AG10803 (cell line): Measurements from ENCODE around the gene DPP6.

ENCODE experiments used
- DNase-seq: peaks from one replicate; pipeline ENCODE4 v3.0.0; 2010; ENCODE audit warnings: low read depth
- H3K4me3 ChIP-seq: 2 replicates; pipeline ENCODE4 v1.5.1; 2011; ENCODE audit warnings: mild to moderate bottlenecking, low read length, control low read depth
- CTCF ChIP-seq: conservative IDR thresholded peaks from 2 replicates; pipeline ENCODE4 v1.5.1; 2011; ENCODE audit warnings: mild to moderate bottlenecking, low read length, control low read depth, inconsistent platforms

The DPP6 gene

GRCh38 chr7:154256150-154256549 is 204.0 kb downstream of the DPP6 start:
- H3K4me3 ChIP-seq: no peak overlapping the region
- TF ChIP-seq CTCF: no peak
- no peak for DNase-seq

DNA sequence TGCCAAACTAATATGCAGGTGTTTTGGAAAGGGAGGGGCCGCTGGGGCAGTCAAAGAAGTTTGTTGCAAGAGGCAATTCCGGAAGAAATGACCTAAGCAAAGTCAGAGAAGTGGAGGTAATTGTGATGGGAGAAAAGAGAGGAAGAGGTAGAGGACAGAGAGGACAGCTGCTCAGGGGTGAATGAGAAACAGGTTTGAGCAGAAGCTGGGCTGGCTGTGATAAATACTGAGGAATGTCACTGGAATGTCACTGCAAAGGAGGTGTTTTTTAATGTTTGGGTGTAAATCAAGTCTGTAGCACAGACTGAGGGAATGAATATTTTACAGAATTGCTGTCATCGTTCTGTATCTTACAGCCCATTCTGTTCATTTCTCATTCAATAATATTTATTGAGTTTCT is 207.2 kb downstream of the DPP6 start:
- no peak for TF ChIP-seq CTCF
- no peak for DNase-seq
- no peak overlapping the region for H3K4me3 ChIP-seq

- DNase-seq: no peak
- TF ChIP-seq CTCF: no peak
These were observed 235.2 kb downstream of the DPP6 start for GRCh38 chr7:154287356-154287755.

GRCh38 chr7:154289119-154289518 is 236.9 kb downstream of the DPP6 start:
- no peak overlapping the region for H3K4me3 ChIP-seq
- no peak for DNase-seq
- TF ChIP-seq CTCF: no peak

More at GRCh38 chr7:154287356-154287755, 235.2 kb downstream of the DPP6 start:
- H3K4me3 ChIP-seq: no peak overlapping the region

DNA sequence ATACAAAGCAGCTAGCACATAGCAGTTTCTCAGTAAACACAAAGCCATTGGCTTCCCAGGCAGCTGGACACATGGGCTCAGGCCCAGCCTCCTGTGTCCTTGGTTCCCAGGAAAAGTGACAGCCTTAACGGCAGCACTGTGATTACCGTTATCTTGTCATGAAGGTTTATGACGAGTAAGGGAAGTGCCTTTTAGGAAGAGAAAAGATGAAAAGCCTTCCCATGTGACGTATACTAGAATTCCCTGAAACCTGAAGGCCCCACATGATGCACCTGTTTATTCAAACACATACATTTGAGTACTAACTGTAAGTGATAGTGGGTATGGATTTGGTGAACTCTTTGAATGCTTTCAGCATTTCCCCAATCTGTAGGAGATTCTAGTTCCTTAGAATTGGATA is 244.2 kb downstream of the DPP6 start:
- H3K4me3 ChIP-seq: no peak overlapping the region

DNA sequence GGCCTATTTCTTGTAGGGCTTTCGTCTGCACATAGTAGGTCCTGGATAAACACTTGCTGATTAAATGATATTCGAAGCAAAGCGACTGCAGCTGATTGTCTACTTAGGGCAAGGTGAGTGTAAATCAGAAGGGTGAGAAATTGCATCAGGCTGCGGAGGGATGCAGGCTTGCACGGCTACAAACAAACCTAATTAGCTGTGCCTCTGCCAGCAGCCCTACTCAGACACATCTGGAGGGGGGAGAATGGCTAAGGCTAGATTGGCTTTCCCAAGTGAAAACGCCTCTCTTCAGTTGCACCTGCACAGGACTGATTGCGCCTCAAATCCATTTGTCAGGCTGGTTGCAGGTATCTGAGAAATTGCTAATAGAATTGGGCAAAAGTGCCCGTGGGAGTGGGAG is 247.5 kb downstream of the DPP6 start:
- no peak for TF ChIP-seq CTCF
- no peak overlapping the region for H3K4me3 ChIP-seq
- DNase-seq: no peak

More for the DNA sequence above, 244.2 kb downstream of the DPP6 start:
- no peak for DNase-seq
- no peak for TF ChIP-seq CTCF

- no peak for TF ChIP-seq CTCF
- no peak for DNase-seq
These were observed 250.2 kb downstream of the DPP6 start for GRCh38 chr7:154302380-154302779.

More at GRCh38 chr7:154302380-154302779, 250.2 kb downstream of the DPP6 start:
- no peak overlapping the region for H3K4me3 ChIP-seq
